Esophagus squamous epithelium (tissue), 5 donors: ENCODE data around the gene NR2F2. TPM values are rescaled to one million over a fixed set of nuclear protein-coding genes. Genes with fewer than 3 reads are reported as not detected.

ENCODE experiments used
- DNase-seq: peaks from one replicate; lab custom pipeline; 2025; lab: John Stamatoyannopoulos, UW
- H3K27ac ChIP-seq, 4 donors: fragments of 200-600 bp; sonication (generic); one replicate each; pipeline ENCODE4 v1.5.1; 2016 to 2019; ENCODE audit warnings: mild to moderate bottlenecking in 1 of 4
- H3K27me3 ChIP-seq, 4 donors: fragments of 200-600 bp; sonication (generic); 1 replicate in 3 of 4; 2 replicates in 1 of 4; pipeline versions ENCODE4 v1.5.1 to v1.6.0; 2017 to 2021; ENCODE audit warnings: antibody characterized with exemption in 1 of 4
- H3K36me3 ChIP-seq, 3 donors: fragments of 200-600 bp; sonication (generic); one replicate each; pipeline ENCODE4 v1.5.1; 2016 to 2019
- H3K4me1 ChIP-seq, 3 donors: fragments of 200-600 bp; sonication (generic); one replicate each; pipeline ENCODE4 v1.5.1; 2017 to 2019
- H3K4me3 ChIP-seq, 4 donors: fragments of 200-600 bp; sonication (generic); 1 replicate in 3 of 4; 2 replicates in 1 of 4; pipeline ENCODE4 v1.5.1; 2016 to 2019; ENCODE audit warnings: mild to moderate bottlenecking in 2 of 4, moderate library complexity in 1 of 4
- H3K9me3 ChIP-seq, 3 donors: fragments of 200-600 bp; sonication (generic); one replicate each; pipeline ENCODE4 v1.5.1; 2016 to 2019
- POLR2A ChIP-seq, 4 donors: fragments of 450-650 bp; IDR thresholded peaks; one replicate each; pipeline ENCODE4 v1.6.1; 2017; ENCODE audit warnings: antibody characterized with exemption in 4 of 4, mild to moderate bottlenecking in 4 of 4, moderate library complexity in 3 of 4
- WGBS, 2 donors: methylation state at CpG; one replicate each; pipeline ENCODE4 v1.1.5; 2018; 5-methylcytosine and 5-hydroxymethylcytosine counted together
- intact Hi-C: fragments of 100-400 bp; cut with DNase I; formaldehyde crosslinking; loops from one replicate; pipeline ENCODE4 v1.15.0; 2022
- total RNA-seq, 4 donors: library from RNA; depleted of rRNA; stranded (reverse); fragments of >200 nt; gene quantifications; one replicate each; pipeline ENCODE4 v1.1.0, GENCODE V29; 2016
- TF ChIP-seq, protein P1 (sequence below), 6 experiments: fragments of 450-650 bp in 4 of 6; fragments of 200-600 bp in 2 of 6; sonication (generic) in 2 of 6; IDR thresholded peaks; one replicate each; pipeline ENCODE4 v1.5.1; 2016 to 2019; ENCODE audit warnings: antibody characterized with exemption in 6 of 6, mild to moderate bottlenecking in 4 of 6, moderate library complexity in 4 of 6
- donor health status: DM: yes; HTN: yes; CAD: no.

NR2F2 gene
- total RNA-seq, 4 donors from 2014 or later: 3.7 to 15.6 (median 6.4) TPM

DNA sequence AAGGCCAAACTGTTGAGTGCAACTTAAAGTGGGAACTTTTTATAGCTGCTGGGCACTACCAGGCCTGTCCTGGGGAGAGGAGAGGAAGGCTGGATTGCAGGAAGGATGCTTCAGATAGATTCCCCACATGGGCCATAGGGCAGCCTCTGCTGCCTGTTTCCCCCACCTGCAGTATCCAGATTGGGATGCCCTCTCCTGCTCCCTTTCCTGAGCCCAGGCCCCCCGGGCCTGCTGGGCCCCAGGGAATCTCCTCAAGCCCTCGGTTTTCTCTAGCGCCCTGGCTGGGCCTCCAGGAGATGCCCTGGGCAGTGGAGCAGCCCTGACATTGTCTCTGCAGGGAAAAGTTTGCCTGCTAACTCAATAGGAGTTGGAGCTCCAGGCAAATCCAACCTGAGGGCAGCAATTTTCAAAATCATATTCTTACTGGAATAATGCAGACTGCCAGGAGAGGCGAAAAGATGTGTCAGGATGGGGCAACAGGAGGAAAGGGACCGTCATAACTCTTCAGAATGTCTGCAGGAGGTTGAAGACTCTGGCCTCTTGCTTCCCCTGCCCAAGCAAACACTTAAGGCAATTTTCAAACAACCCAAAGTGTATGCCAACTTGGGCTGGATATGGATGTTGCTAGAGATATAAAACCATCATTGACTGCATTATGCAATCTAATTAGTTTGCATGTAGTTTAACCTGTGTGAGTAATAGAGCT lies 4.4 kb downstream of the NR2F2 start:
- Histone ChIP-seq H3K4me3 (peak overlapping the region; percentile 45 to 92 (median 72)), H3K4me1 (peaks cover 0 to 77% (median 0%) of the 10 kb centered on the region in 3 donors), H3K9me3 (no peaks in the 10 kb centered on the region), H3K27me3 (peaks cover 0 to 38% (median 0%) of the 10 kb centered on the region in 4 donors), H3K36me3 (peaks cover 0 to 23% (median 0%) of the 10 kb centered on the region in 3 donors), H3K27ac (peak overlapping the region; percentile 85 to 96 (median 94))
- no peak for TF ChIP-seq POLR2A (IDR thresholded peaks at IDR 0.05)
- TF ChIP-seq, protein P1, sequence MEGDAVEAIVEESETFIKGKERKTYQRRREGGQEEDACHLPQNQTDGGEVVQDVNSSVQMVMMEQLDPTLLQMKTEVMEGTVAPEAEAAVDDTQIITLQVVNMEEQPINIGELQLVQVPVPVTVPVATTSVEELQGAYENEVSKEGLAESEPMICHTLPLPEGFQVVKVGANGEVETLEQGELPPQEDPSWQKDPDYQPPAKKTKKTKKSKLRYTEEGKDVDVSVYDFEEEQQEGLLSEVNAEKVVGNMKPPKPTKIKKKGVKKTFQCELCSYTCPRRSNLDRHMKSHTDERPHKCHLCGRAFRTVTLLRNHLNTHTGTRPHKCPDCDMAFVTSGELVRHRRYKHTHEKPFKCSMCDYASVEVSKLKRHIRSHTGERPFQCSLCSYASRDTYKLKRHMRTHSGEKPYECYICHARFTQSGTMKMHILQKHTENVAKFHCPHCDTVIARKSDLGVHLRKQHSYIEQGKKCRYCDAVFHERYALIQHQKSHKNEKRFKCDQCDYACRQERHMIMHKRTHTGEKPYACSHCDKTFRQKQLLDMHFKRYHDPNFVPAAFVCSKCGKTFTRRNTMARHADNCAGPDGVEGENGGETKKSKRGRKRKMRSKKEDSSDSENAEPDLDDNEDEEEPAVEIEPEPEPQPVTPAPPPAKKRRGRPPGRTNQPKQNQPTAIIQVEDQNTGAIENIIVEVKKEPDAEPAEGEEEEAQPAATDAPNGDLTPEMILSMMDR (IDR thresholded peaks at IDR 0.05): no peak
- intact Hi-C loops: no loop called here
- WGBS, 2 donors: 22 to 31% methylated on average over 2 to 5 of the region's 5 CpGs
- no peak for DNase-seq

DNA sequence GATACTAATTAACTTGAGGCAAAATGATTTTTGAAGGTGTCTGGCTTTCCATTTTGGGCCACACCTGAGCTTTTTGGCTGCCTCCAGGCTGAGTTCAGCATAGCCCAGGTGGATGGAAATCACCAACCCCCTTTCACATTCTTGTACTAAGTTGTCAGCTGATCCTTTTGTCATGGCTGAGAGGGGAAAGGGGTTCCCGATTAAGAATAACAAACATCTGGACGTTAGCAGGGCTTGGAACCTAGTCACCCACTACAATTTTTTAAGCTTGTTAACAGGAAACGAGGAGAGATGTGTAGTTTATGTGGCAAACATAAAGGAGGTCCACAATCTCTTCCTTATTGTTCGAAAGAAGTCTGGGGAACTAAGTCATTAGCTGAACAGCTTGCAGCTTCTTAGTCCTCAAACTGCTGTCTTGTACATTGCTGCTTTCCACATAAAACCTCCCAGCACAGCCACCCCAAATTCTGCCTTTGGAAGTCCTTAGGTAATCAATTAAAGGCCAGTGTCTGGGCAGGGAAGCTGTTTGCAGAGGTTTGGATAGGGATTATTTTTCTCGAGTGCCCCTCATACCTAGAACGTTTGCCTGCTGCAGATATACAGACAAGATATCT lies 5.0 kb downstream of the NR2F2 start:
- Histone ChIP-seq H3K4me3 (peak overlapping the region; percentile 45 to 92 (median 72)), H3K9me3 (no peaks in the 10 kb centered on the region), H3K4me1 (peaks cover 0 to 80% (median 0%) of the 10 kb centered on the region in 3 donors), H3K27ac (peak overlapping the region; percentile 85 to 96 (median 94)), H3K36me3 (peaks cover 0 to 23% (median 0%) of the 10 kb centered on the region in 3 donors), H3K27me3 (peaks cover 0 to 35% (median 0%) of the 10 kb centered on the region in 4 donors)
- intact Hi-C loops: no loop called here
- no peak for TF ChIP-seq POLR2A (IDR thresholded peaks at IDR 0.05)
- TF ChIP-seq, protein P1 (IDR thresholded peaks at IDR 0.05): no peak
- DNase-seq: no peak
- 8 to 15% methylated on average over 6 of the region's 6 CpGs for WGBS, 2 donors

DNA sequence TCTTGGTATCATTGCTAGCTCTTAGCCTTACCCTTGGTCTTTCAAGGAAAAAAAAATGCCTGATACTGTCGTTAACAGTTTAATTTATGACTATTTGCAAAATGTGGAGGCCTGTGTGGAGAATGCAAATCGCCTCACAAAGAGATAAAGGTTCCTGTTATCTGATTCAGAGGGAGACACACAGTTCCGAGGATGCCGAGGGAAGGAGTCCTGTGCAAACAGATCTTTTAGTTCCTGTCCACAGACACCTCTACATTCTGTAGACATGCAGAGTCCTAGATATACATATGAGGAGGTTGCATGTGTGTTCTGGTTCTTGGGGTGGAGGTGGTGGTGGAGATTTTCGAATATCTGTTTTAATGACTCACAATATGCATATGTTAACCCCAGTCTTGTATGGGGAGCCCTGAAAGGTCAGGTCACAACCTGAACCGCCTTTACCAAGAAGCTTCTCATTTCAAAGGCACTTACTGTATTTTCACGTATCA lies 5.7 kb downstream of the NR2F2 start:
- Histone ChIP-seq H3K9me3 (no peaks in the 10 kb centered on the region), H3K27me3 (peaks cover 0 to 41% (median 0%) of the 10 kb centered on the region in 4 donors), H3K4me1 (peaks cover 0 to 85% (median 0%) of the 10 kb centered on the region in 3 donors), H3K36me3 (peaks cover 0 to 23% (median 0%) of the 10 kb centered on the region in 3 donors), H3K27ac (peak overlapping the region; percentile 85 to 96 (median 94)), H3K4me3 (peak overlapping the region; percentile 45 to 92 (median 72))
- intact Hi-C loops: no loop called here
- WGBS, 2 donors: 6 to 8% methylated on average over 6 to 7 of the region's 7 CpGs
- no peak for DNase-seq
- TF ChIP-seq, protein P1 (IDR thresholded peaks at IDR 0.05): no peak
- TF ChIP-seq POLR2A (IDR thresholded peaks at IDR 0.05): no peak

DNA sequence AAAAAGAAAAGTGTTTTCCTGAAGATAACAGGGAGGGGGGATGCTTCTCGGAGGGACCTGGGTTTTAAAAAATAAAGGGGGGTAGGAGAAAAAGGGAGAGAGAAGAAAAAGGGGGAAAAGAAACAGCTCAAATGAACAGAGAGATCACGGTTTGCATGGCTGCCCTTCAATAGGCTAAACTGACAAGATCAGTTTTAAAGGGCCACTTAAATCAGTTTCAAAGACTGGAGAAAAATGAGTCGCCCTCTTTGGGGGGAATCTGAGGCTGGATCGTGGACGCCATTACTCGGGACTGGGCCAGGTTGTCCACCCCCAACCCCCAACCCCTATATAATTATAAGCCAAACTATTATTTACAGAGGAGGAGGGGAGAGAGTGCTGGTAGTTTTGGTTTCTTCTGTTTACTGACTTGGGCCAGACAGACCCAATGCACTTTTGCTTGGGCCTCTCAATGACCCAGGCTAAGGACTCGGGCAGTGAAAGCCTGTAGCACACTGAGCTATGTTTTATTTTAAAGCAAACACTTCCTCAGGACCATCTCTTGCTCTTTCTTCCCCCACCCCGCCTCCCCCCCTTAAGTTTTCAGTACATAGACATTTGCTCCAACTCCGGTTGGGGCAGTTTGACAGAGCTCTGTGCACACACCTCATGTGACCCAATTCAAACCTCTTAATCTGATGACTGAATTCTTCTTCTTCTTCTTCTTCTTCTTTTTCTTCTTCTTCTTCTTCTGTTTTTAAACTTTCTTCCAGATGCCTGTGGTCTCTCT lies 6.3 kb downstream of the NR2F2 start:
- H3K4me3 ChIP-seq: peak overlapping the region; percentile 45 to 92 (median 72)
- 11 to 13% methylated on average over 5 to 9 of the region's 9 CpGs for WGBS, 2 donors
- H3K27me3 ChIP-seq: peaks cover 0 to 44% (median 0%) of the 10 kb centered on the region in 4 donors
- H3K9me3 ChIP-seq: no peaks in the 10 kb centered on the region
- peaks cover 0 to 23% (median 0%) of the 10 kb centered on the region in 3 donors for H3K36me3 ChIP-seq
- peak overlapping the region; percentile 85 to 96 (median 94) for H3K27ac ChIP-seq
- peaks cover 0 to 88% (median 0%) of the 10 kb centered on the region in 3 donors for H3K4me1 ChIP-seq
- DNase-seq: no peak
- TF ChIP-seq, protein P1 (IDR thresholded peaks at IDR 0.05): no peak
- TF ChIP-seq POLR2A (IDR thresholded peaks at IDR 0.05): no peak
- intact Hi-C loops: no loop called here
